HepG2 (cell line): ENCODE measurements around the gene DENND4C. TPM values are rescaled to one million over a fixed set of nuclear protein-coding genes. Genes with fewer than 3 reads are reported as not detected.

Source experiments
- ATAC-seq: fragments of 200-7000 bp; cut with Tn5 transposase; 3 replicates; pipeline ENCODE4 v1.9.1; 2020; ENCODE audit warnings: mild to moderate bottlenecking, moderate library complexity
- BruUV-seq: library from RNA; stranded (reverse); fragments of 400-500 nt; replicated peaks from 2 replicates; lab custom pipeline; 2021; lab: Mats Ljungman, UMichigan
- CTCF ChIA-PET: fragments of 300-600 bp; formaldehyde crosslinking; extraction: SDS; loops from one replicate; lab custom pipeline; 2021; ENCODE audit warnings: low total read pairs, inconsistent platforms, low intra/inter-chr PET ratio; lab: Yijun Ruan, JAX
- POLR2A ChIA-PET: fragments of 350-600 bp; sonication (Branson Sonifier 250); formaldehyde crosslinking; loops from one replicate; lab custom pipeline; 2020; ENCODE audit warnings: antibody characterized with exemption, inconsistent platforms; lab: Yijun Ruan, JAX
- DNase-seq: peaks from one replicate; pipeline ENCODE4 v3.0.0-alpha.2; 2015; ENCODE audit warnings: low spot score
- FAIRE-seq: peaks from 3 replicates; lab custom pipeline; 2011; peaks lifted over from hg19 to GRCh38; lab: Jason Lieb, UNC
- H2AFZ ChIP-seq: one replicate; pipeline ENCODE4 v1.6.1; 2011; ENCODE audit warnings: low read length, inconsistent platforms
- H3K27ac ChIP-seq: fragments of 300-600 bp; 3 replicates; pipeline ENCODE4 v1.8.0; 2011; ENCODE audit warnings: mixed run types, mild to moderate bottlenecking, mixed read lengths, low read length, inconsistent platforms; ENCODE audit not compliant: insufficient read depth; ENCODE audit errors: extremely low read length
- H3K27me3 ChIP-seq, 2 experiments: fragments of 200-600 bp in 1 of 2; 2 replicates in 1 of 2; 3 replicates in 1 of 2; pipeline versions ENCODE4 v1.6.0 to v1.8.0; 2011; ENCODE audit warnings: low read length in 2 of 2, mild to moderate bottlenecking in 2 of 2, moderate library complexity in 2 of 2, inconsistent platforms in 1 of 2; ENCODE audit not compliant: insufficient read depth in 2 of 2, control insufficient read depth in 1 of 2
- H3K36me3 ChIP-seq, 2 experiments: fragments of 200-600 bp in 1 of 2; replicated peaks in 1 of 2; 2 replicates in 1 of 2; 3 replicates in 1 of 2; pipeline versions ENCODE4 v1.5.1 to v1.8.0; 2011; ENCODE audit warnings: low read length in 2 of 2, inconsistent platforms in 1 of 2; ENCODE audit not compliant: insufficient read depth in 2 of 2, control insufficient read depth in 1 of 2
- H3K4me1 ChIP-seq: 2 replicates; pipeline ENCODE4 v1.5.1; 2012; ENCODE audit warnings: low read length, inconsistent platforms; ENCODE audit not compliant: insufficient read depth
- H3K4me2 ChIP-seq: 2 replicates; pipeline ENCODE4 v1.6.0; 2011; ENCODE audit warnings: low read depth, low read length, inconsistent platforms
- H3K4me3 ChIP-seq, 3 experiments: fragments of 200-600 bp in 1 of 3; sonication (generic), shearing (Covaris generic) in 1 of 3; replicated peaks in 1 of 3; 2 replicates each; pipeline ENCODE4 v1.5.1; 2011 to 2016; ENCODE audit warnings: low read length in 3 of 3, inconsistent platforms in 2 of 3, low read depth in 2 of 3, mild to moderate bottlenecking in 2 of 3, control low read depth in 1 of 3, mixed read lengths in 1 of 3; ENCODE audit not compliant: insufficient read depth in 1 of 3
- H3K79me2 ChIP-seq: one replicate; pipeline ENCODE4 v1.6.1; 2011; ENCODE audit warnings: low read length, inconsistent platforms; ENCODE audit not compliant: insufficient read depth
- H3K9ac ChIP-seq: 2 replicates; pipeline ENCODE4 v1.6.0; 2011; ENCODE audit warnings: mild to moderate bottlenecking, low read depth, low read length, inconsistent platforms; ENCODE audit not compliant: insufficient read depth
- H3K9me3 ChIP-seq: 2 replicates; pipeline ENCODE4 v1.5.1; 2012; ENCODE audit warnings: mild to moderate bottlenecking, low read length
- H4K20me1 ChIP-seq: 2 replicates; pipeline ENCODE4 v1.6.0; 2011; ENCODE audit warnings: inconsistent platforms, mild to moderate bottlenecking, low read length, moderate library complexity; ENCODE audit not compliant: insufficient read depth
- AGO2 ChIP-seq: fragments of 200-400 bp; formaldehyde crosslinking; optimal IDR thresholded peaks from 2 replicates; pipeline ENCODE3; 2017; ENCODE audit warnings: mild to moderate bottlenecking, low read depth, low read length, moderate library complexity
- PAF1 ChIP-seq: IDR thresholded peaks from 2 replicates; pipeline ENCODE4 v1.6.1; 2016; ENCODE audit warnings: missing genetic modification reagents, missing compliant biosample characterization
- POLR2A ChIP-seq, 2 experiments: IDR thresholded peaks; 2 replicates each; pipeline ENCODE4 v1.6.1; 2011; ENCODE audit warnings: low read depth in 2 of 2, low read length in 2 of 2, mild to moderate bottlenecking in 1 of 2, moderate library complexity in 1 of 2; ENCODE audit not compliant: insufficient read depth in 1 of 2
- POLR2AphosphoS2 ChIP-seq: IDR thresholded peaks from 2 replicates; pipeline ENCODE4 v1.6.1; 2011; ENCODE audit warnings: low read depth, low read length, improper control_type of control experiment
- RBFOX2 ChIP-seq: fragments of 200-400 bp; formaldehyde crosslinking; IDR thresholded peaks from 2 replicates; pipeline ENCODE4 v1.6.1; 2017; ENCODE audit warnings: low read depth, mild to moderate bottlenecking, low read length
- RBM22 ChIP-seq: fragments of 200-400 bp; formaldehyde crosslinking; optimal IDR thresholded peaks from 2 replicates; pipeline ENCODE3; 2017; ENCODE audit warnings: mild to moderate bottlenecking, low read length, moderate library complexity
- ZC3H13 ChIP-seq: sonication (generic); formaldehyde crosslinking; IDR thresholded peaks from 2 replicates; pipeline ENCODE4 v1.8.1; 2023; ENCODE audit warnings: mild to moderate bottlenecking, missing genetic modification reagents, moderate library complexity
- ZNF468 ChIP-seq: sonication (generic); formaldehyde crosslinking; IDR thresholded peaks from 2 replicates; pipeline ENCODE4 v1.8.0; 2022; ENCODE audit warnings: mild to moderate bottlenecking, moderate library complexity, missing genetic modification reagents
- ZSCAN22 ChIP-seq: sonication (generic); formaldehyde crosslinking; IDR thresholded peaks from 2 replicates; pipeline ENCODE4 v1.4.0; 2020; ENCODE audit warnings: mild to moderate bottlenecking, missing genetic modification reagents
- WGBS: methylation state at CpG from one replicate; pipeline ENCODE4 v1.1.6; 2017; ENCODE audit warnings: low lambda C conversion rate; 5-methylcytosine and 5-hydroxymethylcytosine counted together
- in situ Hi-C: cut with HindIII; loops from 2 replicates; pipeline ENCODE4 v1.10.0; 2017; ENCODE audit warnings: low pct_unique_long_range_greater_than_20kb; ENCODE audit not compliant: extremely low pct_ligation_motif_present
- intact Hi-C: fragments of 100-400 bp; cut with micrococcal nuclease; formaldehyde crosslinking; loops from one replicate; pipeline ENCODE4 v1.10.0; 2022; ENCODE audit not compliant: unreplicated experiment
- polyA plus RNA-seq, 8 experiments: library from polyadenylated mRNA; depleted of rRNA in 3 of 8; stranded (reverse) in 7 of 8; unstranded in 1 of 8; fragments of >200 nt; fragmentation: Illumina TruSeq in 4 of 8; extraction: Trizol in 4 of 8; gene quantifications; 2 replicates each; pipeline versions ENCODE4 v1.2.1 to v1.2.3, GENCODE V29; 2011 to 2016; ENCODE audit warnings: low read depth in 4 of 8, missing spikeins in 1 of 8, mixed read lengths in 1 of 8; ENCODE audit not compliant: insufficient read depth in 1 of 8
- total RNA-seq, 5 experiments: library from RNA; depleted of rRNA; stranded (reverse); fragments of >200 nt; fragmentation: Illumina TruSeq; extraction: Trizol; gene quantifications; 2 replicates each; pipeline ENCODE4 v1.2.3, GENCODE V29; 2016; ENCODE audit warnings: low read depth in 1 of 5

The DENND4C gene
- total and polyA plus RNA-seq, 2 of the 13 experiments (the other 11 are each of a cell fraction or from before 2014, with no cell fraction given): 19.1 to 27.2 TPM

DNA sequence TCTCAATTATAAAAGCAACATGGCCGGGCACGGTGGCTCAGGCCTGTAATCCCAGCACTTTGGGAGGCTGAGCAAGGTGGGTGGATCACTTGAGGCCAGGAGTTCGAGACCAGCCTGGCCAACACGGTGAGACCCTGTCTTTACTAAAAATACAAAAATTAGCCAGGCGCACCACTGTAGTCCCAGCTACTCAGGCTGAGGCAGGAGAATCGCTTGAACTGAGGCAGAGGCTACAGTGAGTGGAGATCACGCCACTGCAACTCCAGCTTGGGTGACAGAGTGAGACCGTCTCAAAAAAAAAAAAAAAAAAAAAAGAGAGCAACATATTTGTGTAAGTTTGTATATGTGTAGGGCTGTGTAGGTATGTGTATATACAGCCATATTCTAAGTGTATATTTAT lies 142.1 kb downstream of the DENND4C start:
- TF ChIP-seq RBM22 (peak; percentile 15), POLR2A (IDR thresholded peaks at IDR 0.05; ENCODE audit: insufficient read depth in 1 of 2, low read depth in 2 of 2, low read length in 2 of 2) (peak in 1 of 2 experiments; percentile 39; a peak in 1 of 4 replicates), ZNF468 (CRISPR knock-in tag) (no peak)
- H4K20me1 ChIP-seq: peaks cover 17% of the 10 kb centered on the region
- no TSS peak for BruUV-seq
- H3K4me3 ChIP-seq: no peak overlapping the region
- 98% methylated on average over 8 of the region's 8 CpGs for WGBS
- H3K36me3 ChIP-seq: peaks cover 8 to 42% of the 10 kb centered on the region in 2 experiments
- no peak overlapping the region for H3K9ac ChIP-seq
- DNase-seq: no peak
- no peak overlapping the region for H2AFZ ChIP-seq
- in situ Hi-C loops (loop anchor here (25.0 kb wide), 1 partner anchor 285 kb away; no protein-coding TSS in a partner anchor), intact Hi-C loops (loop anchor here (10.0 kb wide), 1 partner anchor 318 kb away; no protein-coding TSS in a partner anchor)
- FAIRE-seq: no peak
- POLR2A ChIA-PET: no interaction called here
- H3K4me2 ChIP-seq: no peak overlapping the region
- no peaks in the 10 kb centered on the region for H3K27me3 ChIP-seq
- H3K9me3 ChIP-seq: no peaks in the 10 kb centered on the region
- H3K4me1 ChIP-seq: peaks cover 9% of the 10 kb centered on the region
- CTCF ChIA-PET: no interaction called here
- H3K27ac ChIP-seq: no peak overlapping the region
- ATAC-seq: peak; percentile 34
- H3K79me2 ChIP-seq: peaks cover 8% of the 10 kb centered on the region

DNA sequence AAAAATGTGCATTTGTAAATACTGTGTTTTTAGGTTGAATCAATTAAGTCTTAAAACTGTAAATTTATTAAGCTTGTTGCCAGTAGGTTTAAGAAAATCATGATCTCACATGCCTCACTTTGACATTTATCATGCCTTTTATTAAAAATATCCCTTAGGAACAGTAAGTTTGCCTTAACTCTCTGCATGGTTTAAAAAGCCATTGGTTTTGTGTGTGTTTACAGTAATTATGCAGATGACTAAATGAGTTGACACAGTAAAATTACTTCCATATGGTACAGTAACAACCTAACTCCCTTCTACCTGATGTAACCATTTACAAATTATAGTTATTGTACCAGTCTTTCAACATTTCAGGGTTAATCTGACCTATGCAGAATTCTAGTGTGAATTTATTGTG lies 143.0 kb downstream of the DENND4C start:
- H3K4me1 ChIP-seq: peaks cover 18% of the 10 kb centered on the region
- FAIRE-seq (no peak), DNase-seq (no peak), ATAC-seq (no peak)
- POLR2A ChIA-PET: no interaction called here
- no peaks in the 10 kb centered on the region for H3K27me3 ChIP-seq
- H4K20me1 ChIP-seq: peaks cover 27% of the 10 kb centered on the region
- H3K4me3 ChIP-seq: no peak overlapping the region
- H3K27ac ChIP-seq: no peak overlapping the region
- intact Hi-C loops: loop anchor here (10.0 kb wide), 1 partner anchor 319 kb away; no protein-coding TSS in a partner anchor
- in situ Hi-C loops: loop anchor here (25.0 kb wide), 1 partner anchor 286 kb away; no protein-coding TSS in a partner anchor
- no peak overlapping the region for H3K4me2 ChIP-seq
- BruUV-seq: no TSS peak
- H2AFZ ChIP-seq: no peak overlapping the region
- H3K36me3 ChIP-seq: peaks cover 10 to 52% of the 10 kb centered on the region in 2 experiments
- TF ChIP-seq ZSCAN22 (CRISPR knock-in tag) (no peak), AGO2 (peak; percentile 87), PAF1 (CRISPR knock-in tag) (0 out of 2 replicates have a peak, but pooled peaks have one; percentile 45), RBFOX2 (peak; percentile 27; the same call in 1 of the 2 replicates), POLR2AphosphoS2 (peak; percentile 53; the same call in 1 of the 2 replicates), ZC3H13 (CRISPR knock-in tag) (no peak)
- CTCF ChIA-PET: no interaction called here
- no peak overlapping the region for H3K9ac ChIP-seq
- H3K79me2 ChIP-seq: peaks cover 17% of the 10 kb centered on the region
- no peaks in the 10 kb centered on the region for H3K9me3 ChIP-seq
